ENCODE measurements around the gene CDK8.

CDK8 gene

GRCh38 chr13:26435171-26435570 lies 181.2 kb downstream of the CDK8 start:
- no peak for DNase-seq (ENCODE audit: extremely low read depth in 1 of 2, low read depth in 1 of 2)

- no peak for DNase-seq (ENCODE audit: extremely low read depth in 1 of 2, low read depth in 1 of 2)
These were observed 181.7 kb downstream of the CDK8 start for GRCh38 chr13:26435646-26436045.

- no peak for DNase-seq (ENCODE audit: extremely low read depth in 1 of 2, low read depth in 1 of 2)
These were observed 183.0 kb downstream of the CDK8 start for GRCh38 chr13:26436914-26437313.

- DNase-seq (ENCODE audit: extremely low read depth in 1 of 2, low read depth in 1 of 2), result no peak
These were observed 186.2 kb downstream of the CDK8 start for GRCh38 chr13:26440111-26440510.

GRCh38 chr13:26441476-26441875 lies 187.5 kb downstream of the CDK8 start:
- DNase-seq (ENCODE audit: extremely low read depth in 1 of 2, low read depth in 1 of 2), result no peak

GRCh38 chr13:26442541-26442940 lies 188.6 kb downstream of the CDK8 start:
- DNase-seq (ENCODE audit: extremely low read depth in 1 of 2, low read depth in 1 of 2), result no peak

- no peak for DNase-seq (ENCODE audit: extremely low read depth in 1 of 2, low read depth in 1 of 2)
These were observed 191.2 kb downstream of the CDK8 start for GRCh38 chr13:26445092-26445491.

- no peak for DNase-seq (ENCODE audit: extremely low read depth in 1 of 2, low read depth in 1 of 2)
These were observed 192.8 kb downstream of the CDK8 start for GRCh38 chr13:26446751-26447150.

GRCh38 chr13:26448032-26448431 lies 194.1 kb downstream of the CDK8 start:
- DNase-seq (ENCODE audit: extremely low read depth in 1 of 2, low read depth in 1 of 2), result no peak

- DNase-seq (ENCODE audit: extremely low read depth in 1 of 2, low read depth in 1 of 2), result no peak
These were observed 195.3 kb downstream of the CDK8 start for GRCh38 chr13:26449063-26449848.

Data from activated CD8-positive, alpha-beta memory T cell treated with anti-CD3 and anti-CD28 coated beads for 1 hour (primary cell).